K562 (cell line): ENCODE measurements around the gene KRTAP4-7. TPM values are rescaled to one million over a fixed set of nuclear protein-coding genes. Genes with fewer than 3 reads are reported as not detected.
A peak's percentile ranks its signal among the peaks of the same experiment; 100 is the strongest.

Source experiments
- E2F3 ChIP-seq: fragments of 250-450 bp; sonication (Bioruptor Pico); IDR thresholded peaks from 2 replicates; pipeline ENCODE4 v1.4.0; 2020; ENCODE audit warnings: mild to moderate bottlenecking
- GATAD2B ChIP-seq: fragments of 450-650 bp; IDR thresholded peaks from 2 replicates; pipeline ENCODE4 v1.6.1; 2017; ENCODE audit warnings: mild to moderate bottlenecking, borderline replicate concordance
- SMAD4 ChIP-seq: fragments of 250-450 bp; sonication (Bioruptor Pico); conservative IDR thresholded peaks from 2 replicates; pipeline ENCODE4 v1.8.0; 2021; ENCODE audit warnings: inconsistent platforms, mild to moderate bottlenecking, moderate library complexity
- SMARCC2 ChIP-seq: fragments of 450-650 bp; IDR thresholded peaks from 2 replicates; pipeline ENCODE4 v1.6.1; 2017; ENCODE audit warnings: antibody characterized with exemption, moderate library complexity, mild to moderate bottlenecking, low read depth
- ZNF316 ChIP-seq: fragments of 450-650 bp; IDR thresholded peaks from 2 replicates; pipeline ENCODE4 v1.6.1; 2016
- ZNF436 ChIP-seq: fragments of 250-450, 450-650 bp; sonication (Bioruptor Pico); formaldehyde crosslinking; IDR thresholded peaks from 2 replicates; pipeline ENCODE4 v1.7.0; 2020; ENCODE audit warnings: mild to moderate bottlenecking
- ZNF764 ChIP-seq: fragments of 250-450 bp; sonication (Bioruptor Pico); IDR thresholded peaks from 2 replicates; pipeline ENCODE4 v1.4.0; 2020; ENCODE audit warnings: low read depth, mild to moderate bottlenecking, moderate library complexity
- polyA plus RNA-seq, 8 experiments: library from polyadenylated mRNA; depleted of rRNA in 4 of 8; stranded (reverse) in 5 of 8; unstranded in 3 of 8; fragments of >200 nt; fragmentation: Nextera tagmentation in 2 of 8; fragmentation: Illumina TruSeq in 1 of 8; extraction: Ambion mirVana in 2 of 8; extraction: Trizol in 1 of 8; gene quantifications; 2 replicates each; pipeline versions ENCODE4 v1.2.1 to v1.2.3, GENCODE V29; 2011 to 2014; ENCODE audit warnings: inconsistent platforms in 1 of 8, missing spikeins in 1 of 8
- total RNA-seq, 7 experiments: library from RNA; depleted of rRNA in 6 of 7; stranded (reverse); fragments of >200 nt in 6 of 7; fragmentation: Illumina TruSeq in 2 of 7; extraction: Trizol in 2 of 7; gene quantifications; 2 replicates each; pipeline versions ENCODE4 v1.2.1 to v1.2.3, GENCODE V29; 2011 to 2021; ENCODE audit warnings: low replicate concordance in 1 of 7
- TF ChIP-seq, protein P1 (sequence below), 2 experiments: fragments of 450-650 bp; formaldehyde crosslinking in 1 of 2; IDR thresholded peaks; 2 replicates each; pipeline versions ENCODE4 v1.4.0 to v1.6.1; 2014 to 2020; ENCODE audit warnings: mild to moderate bottlenecking in 2 of 2, borderline replicate concordance in 1 of 2, low read depth in 1 of 2
- TF ChIP-seq, protein P2 (sequence below), 2 experiments: fragments of 450-650 bp in 1 of 2; sonication (generic) in 1 of 2; formaldehyde crosslinking in 1 of 2; IDR thresholded peaks; 2 replicates each; pipeline versions ENCODE4 v1.7.1 to v1.9.0; 2016 to 2022; ENCODE audit warnings: inconsistent platforms in 1 of 2, mild to moderate bottlenecking in 1 of 2, missing genetic modification reagents in 1 of 2

KRTAP4-7 gene
- total and polyA plus RNA-seq, 9 of the 15 experiments (the other 6 are each of a cell fraction or from before 2014, with no cell fraction given) = not detected

DNA sequence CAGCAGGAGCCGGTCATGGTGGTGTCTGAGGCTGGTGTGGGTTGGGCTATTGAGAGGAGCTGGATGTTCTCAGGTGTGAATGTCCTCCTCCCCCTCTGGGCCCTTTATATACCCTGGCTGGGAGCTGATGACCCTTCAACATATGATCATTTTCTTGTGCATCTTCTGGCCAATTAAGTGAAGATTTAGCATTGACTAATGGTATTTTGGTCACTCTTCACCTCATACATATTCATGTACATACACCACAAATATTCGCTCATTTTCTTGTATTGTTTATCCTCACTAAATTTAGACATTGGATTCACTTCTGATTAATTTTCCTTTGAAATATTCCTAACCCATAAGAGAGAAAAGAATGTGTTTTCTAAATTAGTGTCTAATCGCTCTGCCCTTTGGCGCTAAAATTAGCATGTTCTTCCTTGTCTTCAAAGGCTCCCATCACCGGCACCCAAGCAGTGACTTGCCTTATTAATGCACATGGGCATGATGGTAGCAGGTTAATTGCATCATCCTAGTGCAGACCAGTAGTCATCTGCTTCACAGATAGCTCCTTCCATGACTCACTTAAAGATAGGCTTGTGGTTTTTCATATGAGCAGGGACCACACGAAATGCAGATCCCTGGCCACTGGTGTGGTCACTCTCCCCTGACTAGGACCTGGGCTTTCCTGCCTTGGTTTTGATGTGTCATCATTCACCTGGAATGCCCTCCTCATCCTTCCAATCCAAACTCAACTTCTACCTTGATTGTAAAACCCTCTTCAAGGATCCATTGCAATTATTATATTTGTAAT, 17.9 kb upstream of the KRTAP4-7 start, which contains the start of gene KRTAP2-4 (continued):
- TF ChIP-seq, protein P1, sequence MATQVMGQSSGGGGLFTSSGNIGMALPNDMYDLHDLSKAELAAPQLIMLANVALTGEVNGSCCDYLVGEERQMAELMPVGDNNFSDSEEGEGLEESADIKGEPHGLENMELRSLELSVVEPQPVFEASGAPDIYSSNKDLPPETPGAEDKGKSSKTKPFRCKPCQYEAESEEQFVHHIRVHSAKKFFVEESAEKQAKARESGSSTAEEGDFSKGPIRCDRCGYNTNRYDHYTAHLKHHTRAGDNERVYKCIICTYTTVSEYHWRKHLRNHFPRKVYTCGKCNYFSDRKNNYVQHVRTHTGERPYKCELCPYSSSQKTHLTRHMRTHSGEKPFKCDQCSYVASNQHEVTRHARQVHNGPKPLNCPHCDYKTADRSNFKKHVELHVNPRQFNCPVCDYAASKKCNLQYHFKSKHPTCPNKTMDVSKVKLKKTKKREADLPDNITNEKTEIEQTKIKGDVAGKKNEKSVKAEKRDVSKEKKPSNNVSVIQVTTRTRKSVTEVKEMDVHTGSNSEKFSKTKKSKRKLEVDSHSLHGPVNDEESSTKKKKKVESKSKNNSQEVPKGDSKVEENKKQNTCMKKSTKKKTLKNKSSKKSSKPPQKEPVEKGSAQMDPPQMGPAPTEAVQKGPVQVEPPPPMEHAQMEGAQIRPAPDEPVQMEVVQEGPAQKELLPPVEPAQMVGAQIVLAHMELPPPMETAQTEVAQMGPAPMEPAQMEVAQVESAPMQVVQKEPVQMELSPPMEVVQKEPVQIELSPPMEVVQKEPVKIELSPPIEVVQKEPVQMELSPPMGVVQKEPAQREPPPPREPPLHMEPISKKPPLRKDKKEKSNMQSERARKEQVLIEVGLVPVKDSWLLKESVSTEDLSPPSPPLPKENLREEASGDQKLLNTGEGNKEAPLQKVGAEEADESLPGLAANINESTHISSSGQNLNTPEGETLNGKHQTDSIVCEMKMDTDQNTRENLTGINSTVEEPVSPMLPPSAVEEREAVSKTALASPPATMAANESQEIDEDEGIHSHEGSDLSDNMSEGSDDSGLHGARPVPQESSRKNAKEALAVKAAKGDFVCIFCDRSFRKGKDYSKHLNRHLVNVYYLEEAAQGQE (IDR thresholded peaks at IDR 0.05; ENCODE audit: borderline replicate concordance) = no peak
- TF ChIP-seq, protein P1 (CRISPR knock-in tag; IDR thresholded peaks at IDR 0.05; ENCODE audit: low read depth) = no peak
- peak; percentile 36; the same call in 1 of the 2 replicates for TF ChIP-seq ZNF316
- TF ChIP-seq, protein P2, sequence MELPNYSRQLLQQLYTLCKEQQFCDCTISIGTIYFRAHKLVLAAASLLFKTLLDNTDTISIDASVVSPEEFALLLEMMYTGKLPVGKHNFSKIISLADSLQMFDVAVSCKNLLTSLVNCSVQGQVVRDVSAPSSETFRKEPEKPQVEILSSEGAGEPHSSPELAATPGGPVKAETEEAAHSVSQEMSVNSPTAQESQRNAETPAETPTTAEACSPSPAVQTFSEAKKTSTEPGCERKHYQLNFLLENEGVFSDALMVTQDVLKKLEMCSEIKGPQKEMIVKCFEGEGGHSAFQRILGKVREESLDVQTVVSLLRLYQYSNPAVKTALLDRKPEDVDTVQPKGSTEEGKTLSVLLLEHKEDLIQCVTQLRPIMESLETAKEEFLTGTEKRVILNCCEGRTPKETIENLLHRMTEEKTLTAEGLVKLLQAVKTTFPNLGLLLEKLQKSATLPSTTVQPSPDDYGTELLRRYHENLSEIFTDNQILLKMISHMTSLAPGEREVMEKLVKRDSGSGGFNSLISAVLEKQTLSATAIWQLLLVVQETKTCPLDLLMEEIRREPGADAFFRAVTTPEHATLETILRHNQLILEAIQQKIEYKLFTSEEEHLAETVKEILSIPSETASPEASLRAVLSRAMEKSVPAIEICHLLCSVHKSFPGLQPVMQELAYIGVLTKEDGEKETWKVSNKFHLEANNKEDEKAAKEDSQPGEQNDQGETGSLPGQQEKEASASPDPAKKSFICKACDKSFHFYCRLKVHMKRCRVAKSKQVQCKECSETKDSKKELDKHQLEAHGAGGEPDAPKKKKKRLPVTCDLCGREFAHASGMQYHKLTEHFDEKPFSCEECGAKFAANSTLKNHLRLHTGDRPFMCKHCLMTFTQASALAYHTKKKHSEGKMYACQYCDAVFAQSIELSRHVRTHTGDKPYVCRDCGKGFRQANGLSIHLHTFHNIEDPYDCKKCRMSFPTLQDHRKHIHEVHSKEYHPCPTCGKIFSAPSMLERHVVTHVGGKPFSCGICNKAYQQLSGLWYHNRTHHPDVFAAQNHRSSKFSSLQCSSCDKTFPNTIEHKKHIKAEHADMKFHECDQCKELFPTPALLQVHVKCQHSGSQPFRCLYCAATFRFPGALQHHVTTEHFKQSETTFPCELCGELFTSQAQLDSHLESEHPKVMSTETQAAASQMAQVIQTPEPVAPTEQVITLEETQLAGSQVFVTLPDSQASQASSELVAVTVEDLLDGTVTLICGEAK (IDR thresholded peaks at IDR 0.05) = no peak
- TF ChIP-seq, protein P2 (CRISPR knock-in tag; IDR thresholded peaks at IDR 0.05) = no peak
- TF ChIP-seq ZNF436 (CRISPR knock-in tag) = no peak
- TF ChIP-seq GATAD2B = no peak
- TF ChIP-seq E2F3 (CRISPR knock-in tag) = no peak
- peak; percentile 52; the same call in 1 of the 2 replicates for TF ChIP-seq SMARCC2
- TF ChIP-seq ZNF764 (CRISPR knock-in tag) = no peak
- peak; percentile 75 for TF ChIP-seq SMAD4 (CRISPR knock-in tag)
